NCI-H2227 (cell line): ENCODE results near the gene AGPAT2.

Experiments
- DNase-seq: peaks from one replicate; lab custom pipeline; 2025; ENCODE audit not compliant: unreplicated experiment; lab: John Stamatoyannopoulos, UW

AGPAT2 gene

DNA sequence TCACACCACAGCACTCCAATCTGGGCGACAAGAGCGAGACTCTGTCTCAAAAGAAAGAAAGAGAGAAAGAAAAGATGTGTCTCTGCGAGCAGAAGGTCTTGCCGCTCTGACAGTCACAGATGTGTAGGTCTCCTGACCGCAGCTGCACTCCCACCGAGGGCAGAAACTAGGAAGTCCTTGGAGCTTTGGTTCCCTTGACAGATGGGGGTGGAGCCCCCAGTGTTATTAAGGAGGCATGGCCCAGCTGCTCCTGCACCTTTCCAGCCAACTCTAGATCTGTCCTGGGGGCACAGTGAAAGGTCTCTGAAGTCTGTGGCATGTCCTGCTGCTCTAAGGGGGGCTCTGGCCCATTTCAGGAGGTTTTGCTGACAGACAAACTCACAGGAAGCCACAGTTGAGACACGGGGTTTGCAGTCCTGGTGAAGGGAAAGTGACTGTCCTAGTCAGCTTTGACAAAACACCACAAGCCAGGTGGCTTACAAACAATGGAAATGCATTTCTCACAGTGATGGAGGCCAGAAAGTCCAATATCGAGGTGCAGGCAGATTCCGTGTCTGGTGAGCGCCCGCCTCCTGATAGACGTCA lies 16.1 kb upstream of the AGPAT2 start:
- no peak for DNase-seq

DNA sequence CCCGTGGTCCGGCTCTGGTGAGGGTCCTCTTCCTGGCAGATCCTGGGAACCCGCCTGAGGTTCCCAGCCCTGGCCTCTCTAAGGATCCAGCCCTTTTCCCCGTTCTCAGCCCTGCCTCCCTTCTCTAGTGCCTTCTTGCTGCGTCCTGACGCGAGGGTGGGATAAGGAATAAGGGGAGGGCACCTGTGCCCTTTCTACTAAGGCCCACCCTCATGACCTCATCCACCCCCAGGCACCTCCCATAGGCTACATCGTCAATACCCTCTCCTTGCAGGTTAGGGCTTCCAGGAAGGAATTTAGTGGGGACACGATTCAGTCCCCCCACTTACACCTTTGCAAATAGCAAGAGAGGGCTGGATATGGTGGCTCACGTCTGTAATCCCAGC lies 14.4 kb upstream of the AGPAT2 start:
- no peak for DNase-seq

DNA sequence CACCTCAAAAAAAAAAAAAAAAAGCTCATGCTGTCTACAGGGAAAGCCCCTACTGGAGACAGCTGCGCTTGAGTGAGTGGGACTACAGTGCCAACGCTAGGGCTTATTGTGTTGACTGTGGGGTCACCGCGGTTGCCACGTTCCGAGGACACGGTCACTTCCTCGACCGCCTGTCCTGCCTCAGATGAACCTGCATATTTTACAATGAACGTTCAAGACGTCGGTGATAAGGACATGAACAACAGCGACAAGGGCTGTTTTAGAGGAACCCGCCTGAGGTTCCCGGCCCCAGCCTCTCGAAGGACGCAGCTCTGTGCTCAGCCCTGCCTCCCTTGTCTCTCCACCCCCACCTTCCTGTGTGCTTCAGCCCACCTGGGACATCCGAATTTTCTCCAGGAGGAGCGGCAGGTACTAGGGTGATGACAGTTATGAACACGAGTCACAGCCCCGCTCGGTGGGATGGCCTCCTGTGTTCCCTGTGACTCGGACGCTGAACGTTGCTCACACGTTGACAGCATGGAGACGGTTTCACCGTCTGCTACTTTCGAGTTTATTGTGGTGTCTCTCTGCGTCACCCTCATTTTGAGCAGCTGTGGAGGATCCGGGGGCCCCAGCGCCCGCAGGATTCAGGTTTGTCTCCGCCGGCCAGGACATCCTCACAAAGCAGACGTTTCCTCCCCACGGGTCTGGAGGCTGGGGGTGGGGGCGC lies 13.9 kb upstream of the AGPAT2 start:
- DNase-seq = no peak

DNA sequence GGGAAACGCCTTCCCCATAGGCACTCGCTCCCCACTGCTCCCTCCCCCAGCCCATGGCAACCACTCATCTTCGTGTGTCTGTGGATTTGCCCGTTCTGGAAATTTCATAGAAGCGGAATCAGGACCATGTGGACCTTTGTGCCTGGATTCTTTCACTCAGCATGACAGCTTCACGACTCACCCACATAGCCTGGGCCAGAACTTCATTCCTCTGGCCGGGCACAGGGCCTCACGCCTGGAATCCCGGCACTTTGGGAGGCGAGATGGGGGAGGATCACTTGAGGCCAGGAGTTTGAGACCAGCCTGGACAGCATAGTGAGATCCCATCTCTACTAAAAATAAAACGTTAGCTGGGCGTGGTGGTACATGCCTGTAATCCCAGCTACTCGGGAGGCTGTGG lies 13.0 kb upstream of the AGPAT2 start:
- no peak for DNase-seq

DNA sequence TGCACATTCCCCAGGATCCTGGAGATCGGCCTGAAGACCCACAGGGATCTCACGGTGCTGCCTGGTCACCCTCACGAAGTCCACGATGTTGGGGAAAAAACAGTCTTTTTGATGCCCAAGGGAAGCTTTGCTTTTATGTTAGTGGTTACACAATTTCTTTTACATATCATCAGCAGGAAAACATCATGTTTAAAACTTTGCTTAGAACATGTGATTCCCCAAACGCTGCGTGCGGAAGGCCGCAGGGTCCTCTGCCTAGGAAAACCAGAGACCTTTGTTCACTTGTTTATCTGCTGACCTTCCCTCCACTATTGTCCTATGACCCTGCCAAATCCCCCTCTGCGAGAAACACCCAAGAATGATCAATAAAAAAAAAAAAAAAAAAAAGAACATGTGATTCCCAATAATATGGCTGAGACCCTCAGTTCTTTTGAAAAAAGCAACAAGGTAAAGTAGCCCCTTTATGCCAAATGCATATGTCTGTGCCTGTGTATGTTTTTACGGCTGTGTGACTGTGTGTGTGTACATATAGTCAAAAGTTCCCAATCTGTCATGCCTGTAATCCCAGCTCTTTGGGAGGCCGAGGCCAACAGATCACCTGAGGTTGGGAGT lies 11.5 kb upstream of the AGPAT2 start:
- no peak for DNase-seq

DNA sequence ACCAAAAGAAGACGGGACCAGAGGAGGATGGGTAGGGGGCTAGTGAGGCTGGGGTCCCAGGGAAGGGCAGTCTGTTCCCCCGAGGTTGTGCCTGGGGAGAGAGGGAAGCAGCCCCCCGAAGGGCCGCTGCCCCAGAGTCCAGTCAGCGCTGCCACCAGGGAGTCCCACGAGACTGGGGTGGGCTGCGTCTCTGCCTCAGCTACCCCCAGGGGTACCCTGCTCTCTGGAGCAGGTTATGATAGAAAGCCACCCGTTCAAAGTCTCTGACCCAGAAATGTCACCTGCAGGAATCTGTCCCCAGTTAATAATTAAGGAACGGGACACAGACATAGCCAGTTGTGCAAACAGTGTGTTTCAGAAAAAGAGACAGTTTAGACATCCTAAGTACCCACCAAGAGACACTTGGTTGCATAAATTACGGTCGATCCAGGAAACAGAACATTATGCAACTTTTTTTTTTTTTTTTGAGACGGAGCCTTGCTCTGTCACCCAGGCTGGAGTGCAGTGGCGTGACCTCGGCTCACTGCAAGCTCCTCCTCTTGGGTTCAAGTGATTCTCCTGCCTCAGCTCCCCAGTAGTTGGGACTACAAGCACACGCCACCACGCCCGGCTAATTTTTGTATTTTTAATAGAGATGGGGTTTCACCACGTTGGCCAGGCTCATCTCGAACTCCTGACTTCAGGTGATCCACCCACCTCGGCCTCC lies 10.7 kb upstream of the AGPAT2 start:
- DNase-seq = no peak

DNA sequence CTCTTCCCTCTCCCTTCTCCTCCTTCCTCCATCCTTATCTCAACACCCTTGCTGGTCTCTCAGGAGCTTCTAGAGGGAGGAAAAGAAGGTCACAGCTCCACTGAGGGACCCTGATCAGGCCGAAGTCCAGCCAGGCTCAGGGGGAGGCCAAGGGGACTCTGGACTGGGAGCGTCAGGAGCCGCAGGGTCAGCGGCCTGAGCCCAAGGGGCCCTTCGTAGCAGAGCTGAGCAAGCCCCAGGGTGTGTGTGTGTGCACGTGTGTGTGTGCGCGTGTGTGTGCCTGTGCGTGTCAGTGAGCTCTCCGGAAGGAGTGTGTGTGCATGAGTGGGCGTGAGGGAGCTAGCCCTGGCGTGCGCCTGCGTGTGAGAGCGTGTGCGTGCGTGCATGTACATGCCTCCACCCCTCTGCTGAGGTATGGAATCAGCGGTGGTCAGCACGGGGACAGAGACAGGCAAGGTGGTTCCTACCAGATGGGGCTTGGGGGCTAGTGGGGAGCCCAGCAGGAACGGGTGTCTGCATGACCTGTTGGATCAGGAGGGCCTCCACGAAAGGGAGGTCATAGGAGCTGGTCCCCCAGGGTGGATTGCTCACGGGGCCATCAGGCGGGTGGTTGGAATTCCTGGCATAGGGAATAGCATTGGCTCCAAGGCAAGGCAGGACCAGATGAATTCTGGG lies 10.0 kb upstream of the AGPAT2 start:
- DNase-seq = no peak

DNA sequence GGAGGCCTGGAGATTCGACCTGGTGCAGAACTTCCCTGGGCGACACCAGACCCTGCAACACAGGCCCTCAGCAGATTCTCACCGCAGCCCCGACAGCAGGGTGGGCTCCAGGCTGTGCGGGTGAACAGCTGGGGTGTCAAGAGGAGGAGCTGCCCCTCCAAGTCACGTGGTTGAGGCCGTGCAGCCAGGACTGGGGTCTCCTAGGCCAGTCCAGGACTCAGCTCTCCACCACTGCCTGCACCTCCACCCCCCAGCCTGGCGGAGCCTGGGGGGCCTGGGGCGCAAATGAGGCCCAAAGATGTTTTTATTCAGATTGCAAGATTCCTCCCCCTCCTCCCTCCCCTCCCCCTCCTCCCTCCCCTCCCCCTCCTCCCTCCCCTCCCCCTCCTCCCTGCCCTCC lies 9.2 kb upstream of the AGPAT2 start:
- no peak for DNase-seq

DNA sequence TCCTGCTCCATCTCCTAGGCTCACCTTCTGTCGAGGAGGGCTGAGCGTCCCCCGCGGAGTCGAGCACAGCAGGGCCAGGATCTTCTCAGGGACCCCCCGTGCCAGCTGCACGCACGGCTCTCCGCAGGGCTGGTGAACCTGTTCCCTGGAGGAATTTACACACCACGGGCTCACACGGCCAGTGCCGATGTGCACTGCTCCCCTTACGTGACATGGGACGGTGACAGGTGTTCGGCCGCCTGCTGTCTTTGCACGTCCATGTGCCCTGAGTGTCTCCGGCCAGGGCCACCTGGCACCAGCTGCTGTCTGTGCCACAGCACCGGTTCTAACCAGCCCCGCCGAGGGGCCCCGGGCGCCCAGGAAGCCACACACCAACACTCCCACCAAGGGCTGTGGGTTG lies 8.7 kb upstream of the AGPAT2 start:
- no peak for DNase-seq

DNA sequence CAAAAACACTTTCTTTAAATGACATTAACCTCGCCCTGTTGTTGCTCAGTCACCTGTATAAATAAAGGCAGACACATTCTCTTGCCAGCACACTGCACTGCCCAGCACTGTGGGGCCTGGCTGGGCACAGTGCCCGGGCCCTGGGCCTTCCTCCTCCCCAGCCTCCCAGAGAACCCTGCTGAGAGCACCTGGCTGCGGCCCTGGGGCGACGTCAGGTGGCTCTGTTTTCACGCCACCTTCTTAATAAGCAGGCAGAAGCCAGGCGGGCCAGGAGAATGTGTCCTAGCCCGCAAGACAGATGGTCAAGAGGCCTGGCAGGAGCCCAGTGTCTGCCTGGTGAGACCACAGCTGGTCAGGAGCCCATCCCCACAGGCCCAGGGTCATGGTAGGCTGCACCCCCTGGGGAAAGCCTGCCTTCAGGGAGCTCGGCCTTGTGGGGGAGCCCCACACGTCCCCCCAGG lies 8.2 kb upstream of the AGPAT2 start:
- no peak for DNase-seq

DNA sequence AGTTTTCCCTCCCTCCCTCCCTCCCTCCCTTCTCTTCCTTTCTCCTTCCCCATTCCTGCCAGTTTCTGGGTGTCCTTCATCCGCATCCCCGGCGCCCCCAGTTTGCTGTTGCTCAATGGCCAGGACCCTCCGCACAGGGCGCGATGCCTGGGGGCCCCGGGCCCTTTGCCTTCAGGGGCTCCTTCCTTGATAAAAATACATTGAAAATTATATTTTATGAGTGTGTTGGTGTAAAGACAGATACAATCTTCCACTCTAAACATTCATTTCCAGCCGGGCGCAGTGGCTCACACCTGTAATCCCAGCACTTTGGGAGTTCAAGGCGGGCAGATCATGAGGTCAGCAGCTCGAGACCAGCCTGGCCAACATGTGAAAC lies 7.6 kb upstream of the AGPAT2 start:
- DNase-seq = no peak

DNA sequence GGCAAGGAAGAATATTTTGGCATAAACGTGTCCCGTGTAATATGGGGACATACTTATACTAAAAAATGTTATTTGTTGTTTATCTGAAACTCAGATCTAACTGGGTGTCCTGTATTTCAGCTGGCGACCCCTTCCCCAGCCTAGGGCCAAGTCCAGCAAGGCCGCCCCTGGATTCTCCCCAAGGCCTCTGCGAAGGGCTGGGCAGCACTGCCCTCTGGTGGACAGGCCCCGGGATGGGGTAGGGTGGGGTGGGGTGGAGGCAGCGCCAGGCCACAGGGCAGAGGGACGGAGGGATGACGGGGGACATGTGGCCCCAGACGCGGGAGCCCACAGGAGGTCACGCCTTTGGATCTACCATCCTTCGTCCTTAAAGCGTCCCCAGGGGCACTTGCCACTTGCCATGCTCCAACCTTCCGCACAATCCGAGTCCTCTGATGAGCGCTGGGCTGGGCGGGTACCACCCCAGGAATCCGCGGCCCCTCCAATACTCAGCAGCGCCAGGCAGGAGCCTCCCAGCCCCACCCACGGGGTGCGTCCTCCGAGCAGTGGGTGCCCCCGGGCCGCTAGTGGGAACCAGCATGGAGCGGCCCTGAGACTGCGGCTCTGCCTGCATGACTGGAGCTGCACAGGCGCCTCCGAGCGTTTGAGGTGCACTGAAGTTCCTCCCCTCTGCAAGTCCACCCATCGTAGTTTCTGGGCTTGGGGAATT lies 7.1 kb upstream of the AGPAT2 start:
- DNase-seq = no peak

DNA sequence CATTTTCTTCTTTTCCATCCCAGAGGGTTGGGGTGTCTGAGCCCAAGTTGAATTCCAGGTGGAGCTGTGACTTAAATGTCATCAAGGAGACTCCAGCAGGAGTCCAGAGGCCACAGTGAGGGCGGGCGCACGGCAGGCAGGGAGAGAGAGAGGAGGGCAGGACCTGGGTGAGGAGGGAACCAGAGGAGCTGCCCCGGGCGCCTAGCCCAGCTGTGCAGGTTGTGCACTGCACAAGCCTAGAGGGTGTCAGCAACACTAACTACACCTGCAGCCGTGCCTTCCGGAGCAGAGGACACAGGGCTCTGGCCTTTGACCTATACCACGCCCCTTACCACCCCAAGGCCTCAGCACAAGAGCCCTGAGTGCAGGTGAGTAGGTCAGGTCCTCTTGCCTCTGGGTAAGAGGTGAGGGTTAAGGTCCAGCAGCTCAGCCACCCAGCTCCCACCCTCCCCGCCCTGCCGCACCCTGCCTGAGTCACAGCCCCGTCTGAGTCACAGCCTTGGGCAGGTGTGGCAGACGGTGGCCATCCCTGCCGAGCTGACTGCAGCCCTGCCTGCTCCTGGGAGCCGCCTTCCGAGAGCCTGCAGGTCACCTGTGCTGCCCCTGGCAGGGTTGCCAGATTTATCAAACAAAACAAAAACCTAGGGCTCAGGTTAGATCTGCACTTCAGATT lies 6.4 kb upstream of the AGPAT2 start:
- DNase-seq = no peak

DNA sequence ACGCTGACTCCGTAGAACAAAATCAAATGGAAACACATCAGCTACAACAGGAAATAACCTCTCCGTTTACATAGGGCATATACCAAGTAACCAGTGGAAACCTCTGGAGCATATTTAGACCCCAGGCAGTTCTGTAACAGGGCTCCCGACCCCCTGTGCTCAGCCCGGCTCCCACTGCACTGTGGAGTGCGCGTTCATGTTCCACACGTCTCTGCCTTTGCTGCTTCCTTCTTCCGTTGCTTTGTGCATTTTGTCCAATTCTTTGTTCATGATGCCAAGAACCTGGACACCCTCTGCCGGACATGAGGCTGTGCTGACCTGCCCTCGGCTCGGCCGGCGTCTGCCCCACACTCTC lies 5.9 kb upstream of the AGPAT2 start:
- no peak for DNase-seq

DNA sequence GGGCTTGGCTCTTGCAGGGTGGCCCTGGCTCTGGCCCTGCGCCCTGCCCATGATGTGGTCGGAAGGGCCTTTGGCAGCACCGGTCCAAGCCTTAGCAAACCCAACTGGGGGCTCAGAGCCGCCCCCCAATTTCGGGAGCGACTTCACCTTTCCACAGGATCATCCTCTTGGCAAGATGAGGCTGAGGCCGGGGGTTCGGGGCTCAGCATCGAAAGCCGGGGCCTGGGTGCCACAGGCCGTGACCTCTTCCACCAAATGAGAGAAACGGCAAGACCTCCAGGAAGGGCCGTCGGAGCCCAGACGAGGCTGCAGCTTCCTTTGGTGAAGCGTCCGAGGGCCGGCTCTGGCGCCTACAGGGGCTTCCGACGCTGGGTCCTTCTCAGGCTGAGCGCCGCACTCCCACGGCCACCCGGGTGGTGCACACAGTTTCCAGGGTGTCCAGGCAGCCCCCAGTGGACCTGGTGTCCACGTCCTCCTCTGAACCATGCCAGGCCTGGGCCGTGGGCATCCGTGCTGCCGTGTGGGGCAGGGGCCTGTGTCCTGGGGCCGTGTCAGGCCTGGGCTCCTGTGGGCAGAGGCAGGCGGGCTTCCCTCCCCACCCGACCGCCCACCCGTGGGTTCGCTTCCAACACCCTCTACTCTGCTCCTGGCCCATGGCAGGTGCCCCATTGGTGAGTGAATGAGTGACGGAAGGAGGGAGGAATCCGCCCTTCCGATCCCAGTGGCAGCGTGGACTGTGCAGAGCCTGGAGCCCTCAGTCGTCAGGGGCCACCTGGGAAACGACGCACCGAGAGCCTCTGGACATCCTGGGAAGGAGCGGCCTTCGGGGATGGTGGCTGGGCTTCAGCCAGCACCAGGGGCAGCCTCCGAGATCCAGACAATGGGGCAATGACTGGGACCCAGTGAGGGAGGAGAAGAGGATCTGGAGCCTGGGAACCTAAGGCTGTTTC lies 5.2 kb upstream of the AGPAT2 start:
- no peak for DNase-seq

DNA sequence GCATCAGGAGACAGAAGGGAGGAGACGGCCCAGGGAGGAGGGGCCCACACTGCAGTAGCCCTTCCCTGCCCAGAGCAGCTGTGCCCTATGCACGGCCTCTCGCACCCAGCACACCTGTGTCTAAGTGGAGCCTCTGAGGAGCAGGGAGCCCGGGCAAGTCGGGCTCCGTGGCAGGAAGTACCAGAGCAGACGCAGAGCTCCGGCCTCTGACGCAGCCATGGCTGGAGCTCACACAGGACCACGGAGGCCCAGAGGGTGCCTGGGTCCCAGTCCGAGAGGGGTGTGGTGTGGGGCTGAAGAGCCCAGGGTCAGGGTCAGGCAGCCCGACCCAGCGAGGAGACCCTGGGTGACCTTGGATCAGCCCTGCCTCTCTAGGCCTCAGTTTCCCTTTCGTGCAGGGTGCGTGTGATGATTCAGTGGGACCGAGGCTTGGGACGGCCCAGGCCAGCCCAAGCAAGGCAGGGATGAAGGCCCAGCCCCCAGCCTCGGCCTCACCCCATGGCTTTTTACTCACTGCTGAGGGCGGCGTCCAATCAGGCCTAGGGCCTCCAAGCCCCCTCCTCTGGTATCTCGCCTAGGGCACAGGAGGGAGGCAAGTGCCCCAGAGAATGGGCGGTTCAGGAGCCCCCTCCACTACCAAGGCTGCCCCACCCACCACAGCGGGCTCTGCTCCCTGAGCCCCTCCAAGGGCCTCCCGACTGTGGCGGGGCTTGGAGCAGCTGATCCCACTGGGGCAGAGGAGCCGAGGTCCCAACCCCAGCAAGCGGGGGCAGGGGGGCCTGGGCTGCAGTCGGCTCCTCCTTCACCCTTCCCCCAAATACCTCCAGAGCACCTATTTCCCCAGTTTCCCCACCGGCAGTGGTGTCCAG lies 4.3 kb upstream of the AGPAT2 start:
- DNase-seq = no peak

DNA sequence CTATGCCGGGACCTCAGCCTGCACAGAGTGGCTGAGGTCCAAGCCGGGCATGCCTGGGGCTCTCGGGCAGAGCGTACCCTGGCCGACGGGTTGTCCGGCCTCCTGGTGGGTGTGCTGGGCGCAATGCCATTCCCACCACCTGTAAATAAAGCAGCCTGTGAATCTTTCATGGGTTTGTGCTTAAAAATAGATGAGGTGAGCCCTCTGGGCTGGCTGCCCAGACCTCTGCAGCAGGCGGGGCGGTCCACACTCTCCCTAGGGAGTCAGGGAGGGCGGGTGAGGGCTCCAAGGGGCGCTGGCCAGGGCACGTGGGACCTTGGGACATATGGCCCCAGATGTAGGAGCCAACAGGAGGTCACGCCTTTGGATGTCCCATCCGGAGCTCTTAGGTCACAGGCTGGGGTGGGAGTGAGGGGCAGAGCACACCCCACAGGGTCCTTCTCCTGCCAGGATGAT lies 3.6 kb upstream of the AGPAT2 start:
- no peak for DNase-seq

DNA sequence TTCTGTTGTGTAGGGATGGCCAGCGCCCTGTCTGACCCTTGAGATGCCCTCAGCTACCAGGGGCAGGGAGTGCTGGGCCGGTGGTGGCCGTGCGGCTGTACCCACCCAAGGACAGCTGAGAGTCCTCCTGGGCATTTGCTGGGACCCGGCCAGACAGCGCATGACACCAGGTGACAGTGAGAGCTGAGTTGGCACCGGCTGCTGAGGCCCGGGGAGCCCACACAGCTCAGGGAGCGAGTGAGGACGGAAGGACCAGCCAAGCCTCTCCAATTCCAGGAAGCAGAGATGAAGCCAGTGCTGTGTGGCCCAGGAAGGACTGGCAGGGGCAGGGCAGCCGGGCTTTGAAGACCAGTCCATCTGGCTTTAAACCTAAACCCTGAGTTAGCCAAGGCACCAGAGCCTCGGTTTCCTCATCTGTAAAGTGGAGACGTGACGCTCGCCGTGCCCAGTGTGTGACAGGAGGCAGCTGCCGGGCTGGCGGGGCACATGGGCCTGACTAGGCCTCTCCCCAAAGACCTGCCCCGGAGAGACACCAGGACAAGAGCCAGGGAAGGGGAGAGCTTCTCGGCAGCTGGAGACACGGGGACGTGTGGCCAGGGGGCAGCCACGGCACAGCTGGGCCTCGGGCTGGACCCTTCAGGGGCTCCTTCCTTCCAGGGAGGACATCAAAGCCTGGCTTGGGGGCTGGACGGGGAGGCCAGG lies 3.0 kb upstream of the AGPAT2 start:
- DNase-seq = no peak
